Measurements from ENCODE around the gene PLAU. TPM values are rescaled to one million over a fixed set of nuclear protein-coding genes. Genes with fewer than 3 reads are reported as not detected.

The PLAU gene
- total RNA-seq, 2 experiments from 2014 or later = 0.45 to 0.73 TPM

DNA sequence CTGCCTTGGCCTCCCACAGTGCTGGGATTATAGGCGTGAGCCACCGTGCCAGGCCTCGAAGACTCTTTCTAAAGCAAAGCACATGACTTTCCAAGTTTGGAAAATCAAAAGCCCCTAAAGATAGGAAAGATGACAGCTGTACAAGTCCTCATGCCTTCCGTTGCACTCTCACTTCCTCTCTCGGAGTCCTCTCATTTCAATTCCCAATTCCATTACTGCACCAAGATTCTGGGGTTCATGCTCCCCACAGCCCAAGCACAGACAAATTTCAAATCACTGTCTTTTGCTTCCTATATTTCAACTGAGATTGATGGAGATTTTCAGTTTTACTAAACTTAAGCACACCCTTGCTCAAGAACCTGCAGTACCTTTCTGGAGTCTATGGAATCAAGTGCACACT lies 10.9 kb upstream of the PLAU start:
- intact Hi-C loops (cut with micrococcal nuclease) = no loop called here
- H3K36me3 Mint-ChIP-seq = no peaks in the 10 kb centered on the region
- POLR2A ChIA-PET = no interaction called here
- DNase-seq = no peak
- H3K9me3 Mint-ChIP-seq = no peaks in the 10 kb centered on the region
- H3K4me3 Mint-ChIP-seq = no peak overlapping the region
- CTCF ChIA-PET = interaction anchor here (3.7 to 5.3 kb wide), 2 partner anchors 14 to 41 kb away, joined by 17 to 25 read pairs; no protein-coding TSS in a partner anchor
- H3K27ac Mint-ChIP-seq = no peak overlapping the region
- H3K27me3 Mint-ChIP-seq = no peaks in the 10 kb centered on the region
- peaks cover 2% of the 10 kb centered on the region for H3K4me1 Mint-ChIP-seq (ENCODE audit: low read depth)

DNA sequence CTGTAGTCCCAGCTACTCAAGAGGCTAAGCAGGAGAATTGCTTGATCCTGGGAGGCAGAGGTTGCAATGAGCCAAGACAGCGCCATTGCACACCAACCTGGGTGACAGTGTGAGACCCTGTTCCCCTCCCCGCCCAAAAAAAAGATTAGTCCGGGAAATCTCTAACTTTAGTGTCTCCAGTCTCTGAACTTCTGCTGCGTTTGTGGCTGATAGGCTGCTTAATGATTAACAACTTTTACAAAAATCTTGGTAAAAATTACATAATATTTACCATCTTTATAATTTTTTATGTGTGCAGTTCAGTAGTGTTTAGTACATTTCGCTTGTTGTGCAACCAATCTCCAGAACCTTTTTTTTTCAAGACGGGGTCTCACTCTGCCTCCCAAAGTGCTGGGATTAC lies 9.7 kb upstream of the PLAU start:
- no peaks in the 10 kb centered on the region for H3K4me1 Mint-ChIP-seq (ENCODE audit: low read depth)

DNA sequence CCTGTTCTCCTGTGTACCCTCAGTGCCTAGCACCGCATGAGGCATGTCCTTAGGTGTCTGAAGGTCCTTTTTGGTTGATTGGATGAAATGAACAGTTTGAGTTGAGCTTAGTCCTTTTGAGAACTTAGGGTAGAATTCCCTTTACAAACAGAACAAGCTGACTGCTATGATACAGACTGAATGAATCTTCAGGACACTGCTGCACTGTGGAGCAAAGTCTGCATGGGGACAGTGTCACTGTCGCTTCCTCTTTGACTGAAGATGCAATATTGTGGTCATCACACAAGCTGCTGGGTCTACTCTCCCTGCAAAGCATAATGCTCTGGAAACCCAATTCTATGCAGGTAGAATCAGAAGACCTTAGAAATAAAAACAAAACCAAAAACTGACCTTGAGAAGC lies 8.6 kb upstream of the PLAU start:
- ChIA-PET POLR2A (interaction anchor here (0.5 kb wide), 1 partner anchor 10 kb away, joined by 3 read pairs; no protein-coding TSS in a partner anchor), CTCF (interaction anchor here (1.4 to 5.3 kb wide), 2 partner anchors 16 to 39 kb away, joined by 7 to 25 read pairs; no protein-coding TSS in a partner anchor)
- no peaks in the 10 kb centered on the region for H3K4me1 Mint-ChIP-seq (ENCODE audit: low read depth)
- H3K36me3 Mint-ChIP-seq = no peaks in the 10 kb centered on the region
- H3K27me3 Mint-ChIP-seq = peaks cover 9% of the 10 kb centered on the region
- H3K9me3 Mint-ChIP-seq = no peaks in the 10 kb centered on the region
- no peak overlapping the region for H3K27ac Mint-ChIP-seq
- no peak for DNase-seq
- no peak overlapping the region for H3K4me3 Mint-ChIP-seq
- intact Hi-C loops (cut with micrococcal nuclease) = no loop called here

More for the DNA sequence above, 9.7 kb upstream of the PLAU start:
- no peaks in the 10 kb centered on the region for H3K36me3 Mint-ChIP-seq
- CTCF ChIA-PET = interaction anchor here (5.3 kb wide), 1 partner anchor 15 kb away, joined by 25 read pairs; no protein-coding TSS in a partner anchor
- POLR2A ChIA-PET = no interaction called here
- no peak overlapping the region for H3K27ac Mint-ChIP-seq
- no peak overlapping the region for H3K4me3 Mint-ChIP-seq
- peaks cover 4% of the 10 kb centered on the region for H3K27me3 Mint-ChIP-seq
- H3K9me3 Mint-ChIP-seq = no peaks in the 10 kb centered on the region
- no peak for DNase-seq
- intact Hi-C loops (cut with micrococcal nuclease) = no loop called here

- no peak overlapping the region for H3K27ac Mint-ChIP-seq
- H3K4me1 Mint-ChIP-seq (ENCODE audit: low read depth) = peaks cover 25% of the 10 kb centered on the region
- no peaks in the 10 kb centered on the region for H3K9me3 Mint-ChIP-seq
- no peaks in the 10 kb centered on the region for H3K36me3 Mint-ChIP-seq
- H3K4me3 Mint-ChIP-seq = no peak overlapping the region
- intact Hi-C loops (cut with micrococcal nuclease) = no loop called here
- peaks cover 14% of the 10 kb centered on the region for H3K27me3 Mint-ChIP-seq
- no peak for DNase-seq
- ChIA-PET POLR2A (no interaction called here), CTCF (interaction anchor here (1.5 kb wide), 1 partner anchor 35 kb away, joined by 10 read pairs; no protein-coding TSS in a partner anchor)
Measured at GRCh38 chr10:73905256-73906020, 5.5 kb upstream of the PLAU start.

DNA sequence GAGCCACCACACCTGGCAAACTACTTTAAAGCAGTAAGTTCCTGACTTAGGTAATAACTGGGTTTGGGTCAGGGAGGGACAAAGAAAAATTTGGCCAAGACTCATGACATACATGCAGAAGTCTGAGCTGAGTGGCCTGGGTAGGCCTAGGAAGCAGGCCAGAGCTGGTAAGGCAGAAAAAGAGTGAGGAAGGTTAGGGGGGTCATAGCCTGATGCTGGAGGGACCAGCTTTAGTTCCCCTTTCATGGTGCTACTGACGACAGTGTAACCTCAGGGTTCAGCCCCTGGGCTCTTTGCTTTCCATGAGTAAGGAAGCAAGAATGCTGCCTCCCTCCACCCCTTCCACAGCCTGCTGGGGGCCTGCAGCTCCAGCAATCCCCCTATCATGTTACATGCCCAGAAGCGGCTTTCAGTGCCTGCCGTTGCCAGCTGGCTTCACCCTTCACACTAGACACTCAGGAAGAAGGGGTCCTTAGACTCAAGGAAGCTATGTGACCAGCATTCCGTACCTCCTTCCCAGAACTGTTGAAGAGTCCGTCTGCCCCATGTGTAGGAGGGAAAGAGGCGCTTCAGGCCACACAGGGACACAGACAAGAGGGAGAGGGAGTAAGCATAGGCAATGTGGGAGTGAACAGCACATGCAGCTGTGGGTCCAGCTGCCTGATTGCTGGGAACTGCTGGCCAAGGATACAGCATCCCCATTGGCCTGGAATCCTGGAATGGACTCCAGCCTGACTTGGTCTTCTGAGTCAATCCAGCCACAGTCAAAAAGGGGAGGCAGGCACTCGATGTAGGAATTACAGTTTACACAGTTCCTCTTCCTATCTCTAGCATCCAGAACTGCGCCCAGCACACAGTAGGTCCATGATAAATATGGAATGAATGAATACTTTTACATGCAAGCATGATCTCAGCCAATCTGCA lies 4.1 kb upstream of the PLAU start:
- H3K27me3 Mint-ChIP-seq = peaks cover 23% of the 10 kb centered on the region
- no peaks in the 10 kb centered on the region for H3K9me3 Mint-ChIP-seq
- no peak overlapping the region for H3K4me3 Mint-ChIP-seq
- ChIA-PET CTCF (interaction anchor here (1.1 to 1.5 kb wide), 2 partner anchors 20 to 33 kb away, joined by 3 to 10 read pairs; no protein-coding TSS in a partner anchor), POLR2A (no interaction called here)
- H3K27ac Mint-ChIP-seq = no peak overlapping the region
- no peak for DNase-seq
- peaks cover 33% of the 10 kb centered on the region for H3K4me1 Mint-ChIP-seq (ENCODE audit: low read depth)
- no peaks in the 10 kb centered on the region for H3K36me3 Mint-ChIP-seq
- intact Hi-C loops (cut with micrococcal nuclease) = no loop called here

DNA sequence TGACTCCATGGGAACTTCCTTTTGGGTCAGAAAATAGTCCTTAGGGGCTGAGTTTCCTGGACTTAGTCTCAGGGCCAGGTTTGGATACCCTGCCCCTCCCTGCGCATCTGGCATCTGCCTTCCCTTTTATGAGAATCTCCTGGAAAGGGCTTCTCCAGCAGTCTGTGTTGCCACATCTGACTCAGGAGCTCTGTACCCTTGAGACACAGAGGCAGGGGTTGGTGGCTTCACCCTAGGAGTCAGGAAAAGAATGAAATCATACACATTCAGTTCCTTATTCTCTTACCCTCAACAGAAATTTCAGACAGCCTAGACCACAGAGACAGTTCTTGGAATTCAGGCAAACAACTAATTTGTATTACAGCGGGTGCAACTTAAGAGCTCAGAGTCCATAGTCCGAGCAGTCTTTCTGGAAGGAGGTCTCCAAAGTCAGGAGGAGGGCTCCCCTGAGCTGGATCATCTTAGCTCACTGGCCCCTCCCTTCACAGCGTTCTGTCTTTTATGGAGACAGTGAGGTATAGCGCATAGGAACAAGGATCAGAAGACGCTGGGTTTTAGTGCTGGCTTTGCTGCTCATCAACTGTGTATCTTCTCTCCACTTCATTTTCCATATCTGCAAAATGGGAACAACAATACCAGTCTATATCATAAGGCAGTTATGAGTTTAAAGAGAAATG lies 3.0 kb upstream of the PLAU start:
- Mint-ChIP-seq H3K4me1 (ENCODE audit: low read depth) (peaks cover 36% of the 10 kb centered on the region), H3K27me3 (peaks cover 31% of the 10 kb centered on the region), H3K36me3 (no peaks in the 10 kb centered on the region), H3K4me3 (peak overlapping the region; percentile 6), H3K9me3 (no peaks in the 10 kb centered on the region), H3K27ac (peak overlapping the region; percentile 30)
- POLR2A ChIA-PET = interaction anchor here (0.7 to 1.0 kb wide), 3 partner anchors 9 to 1588 kb away, joined by 3 to 8 read pairs (median 3); no protein-coding TSS in a partner anchor
- CTCF ChIA-PET = interaction anchor here (1.2 to 2.2 kb wide), 4 partner anchors 14 to 173 kb away, joined by 3 to 13 read pairs (median 6); no protein-coding TSS in a partner anchor
- DNase-seq = no peak
- intact Hi-C loops (cut with micrococcal nuclease) = loop anchor here (2.0 kb wide), 1 partner anchor 21 kb away; no protein-coding TSS in a partner anchor

- ChIA-PET CTCF (interaction anchor here (0.8 to 2.2 kb wide), 6 partner anchors 10 to 172 kb away, joined by 3 to 13 read pairs (median 4); no protein-coding TSS in a partner anchor), POLR2A (interaction anchor here (0.7 kb wide), 1 partner anchor 1589 kb away, joined by 8 read pairs; no protein-coding TSS in a partner anchor)
- Mint-ChIP-seq H3K4me1 (ENCODE audit: low read depth) (peaks cover 36% of the 10 kb centered on the region), H3K36me3 (no peaks in the 10 kb centered on the region), H3K27me3 (peaks cover 38% of the 10 kb centered on the region), H3K4me3 (peak overlapping the region; percentile 40), H3K9me3 (no peaks in the 10 kb centered on the region), H3K27ac (peak overlapping the region; percentile 52)
- peak; percentile 87 for DNase-seq
- intact Hi-C loops (cut with micrococcal nuclease) = loop anchor here (1.0 to 2.0 kb wide), 3 partner anchors 22 to 47 kb away; no protein-coding TSS in a partner anchor
Measured at GRCh38 chr10:73908853-73909539, 1.9 kb upstream of the PLAU start.

DNA sequence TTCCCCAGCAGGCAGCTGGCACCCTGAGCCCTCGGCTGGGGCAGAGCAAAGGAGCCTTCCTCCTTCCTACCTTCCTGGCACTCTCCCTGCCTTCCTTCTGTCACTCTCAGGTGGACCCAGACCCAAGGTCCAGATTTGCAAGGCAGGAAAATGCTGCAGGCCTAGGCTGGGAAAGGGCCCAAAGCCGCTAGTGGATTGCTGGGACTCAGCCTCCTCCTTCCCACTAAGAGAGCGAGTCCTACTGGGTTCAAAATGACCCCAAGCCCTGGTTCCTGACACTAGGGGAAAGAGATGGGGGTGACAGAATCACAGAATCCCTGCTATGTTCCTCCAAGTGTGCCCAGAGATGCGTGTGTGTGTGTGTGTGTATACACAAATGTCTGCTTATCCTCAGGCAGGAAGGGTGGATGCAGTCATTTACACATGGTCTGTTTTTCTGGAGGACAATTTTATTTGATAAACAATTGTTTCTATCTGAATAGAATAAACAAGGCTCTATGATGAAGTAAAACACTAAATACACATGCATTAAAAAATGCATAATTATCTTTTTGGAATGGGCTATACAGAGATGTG lies 1.3 kb upstream of the PLAU start:
- ChIA-PET POLR2A (no interaction called here), CTCF (interaction anchor here (0.8 to 2.2 kb wide), 6 partner anchors 9 to 170 kb away, joined by 3 to 13 read pairs (median 4); no protein-coding TSS in a partner anchor)
- H3K4me1 Mint-ChIP-seq (ENCODE audit: low read depth) = peaks cover 36% of the 10 kb centered on the region

GRCh38 chr10:73910401-73910763 lies 550 bp upstream of the PLAU start:
- intact Hi-C loops (cut with micrococcal nuclease) = no loop called here
- H3K27ac Mint-ChIP-seq = no peak overlapping the region
- H3K4me1 Mint-ChIP-seq (ENCODE audit: low read depth) = peaks cover 36% of the 10 kb centered on the region
- H3K4me3 Mint-ChIP-seq = peak overlapping the region; percentile 67
- no peaks in the 10 kb centered on the region for H3K9me3 Mint-ChIP-seq
- peaks cover 36% of the 10 kb centered on the region for H3K27me3 Mint-ChIP-seq
- CTCF ChIA-PET = interaction anchor here (1.4 to 1.5 kb wide), 4 partner anchors 24 to 170 kb away, joined by 3 to 9 read pairs (median 7); no protein-coding TSS in a partner anchor
- POLR2A ChIA-PET = no interaction called here
- no peak for DNase-seq
- H3K36me3 Mint-ChIP-seq = no peaks in the 10 kb centered on the region

More for the DNA sequence above, 1.3 kb upstream of the PLAU start:
- Mint-ChIP-seq H3K27ac (peak overlapping the region; percentile 52), H3K36me3 (no peaks in the 10 kb centered on the region), H3K27me3 (peaks cover 39% of the 10 kb centered on the region), H3K4me3 (no peak overlapping the region), H3K9me3 (no peaks in the 10 kb centered on the region)
- intact Hi-C loops (cut with micrococcal nuclease) = loop anchor here (1.0 to 2.0 kb wide), 3 partner anchors 23 to 47 kb away; no protein-coding TSS in a partner anchor
- DNase-seq = no peak

DNA sequence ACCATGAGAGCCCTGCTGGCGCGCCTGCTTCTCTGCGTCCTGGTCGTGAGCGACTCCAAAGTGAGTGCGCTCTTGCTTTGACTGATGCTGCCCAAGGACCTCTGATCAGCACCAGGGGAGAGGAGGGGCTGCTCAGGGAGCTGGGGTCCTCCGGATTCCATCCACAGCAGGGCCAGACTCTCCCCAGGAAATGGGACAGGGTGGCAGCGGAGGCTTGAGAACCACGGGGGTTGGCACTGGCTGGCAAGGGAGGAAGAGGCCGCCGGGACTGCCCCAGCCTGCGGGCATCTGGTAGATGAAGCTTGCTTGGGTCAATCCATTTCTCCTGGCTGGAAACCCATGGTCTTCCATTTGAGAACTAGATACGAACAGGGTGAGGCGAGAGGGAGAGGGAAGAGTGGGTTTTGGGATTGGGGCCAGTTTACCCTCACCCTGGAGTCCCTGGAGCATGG lies 647 bp downstream of the PLAU start:
- Mint-ChIP-seq H3K9me3 (no peaks in the 10 kb centered on the region), H3K36me3 (peaks cover 2% of the 10 kb centered on the region), H3K4me1 (ENCODE audit: low read depth) (peaks cover 36% of the 10 kb centered on the region), H3K27me3 (peaks cover 37% of the 10 kb centered on the region), H3K4me3 (peak overlapping the region; percentile 75), H3K27ac (no peak overlapping the region)
- ChIA-PET CTCF (interaction anchor here (0.6 to 1.5 kb wide), 5 partner anchors 23 to 170 kb away, joined by 3 to 9 read pairs (median 4); no protein-coding TSS in a partner anchor), POLR2A (no interaction called here)
- no peak for DNase-seq
- intact Hi-C loops (cut with micrococcal nuclease) = loop anchor here (1.0 kb wide), 1 partner anchor 11 kb away; no protein-coding TSS in a partner anchor

All from activated CD4-positive, alpha-beta memory T cell treated with anti-CD3 and anti-CD28 coated beads for 36 hours (primary cell).